SKM-1 treated with dmso at 0.1 percent for 144 hours (cell line): Measurements from ENCODE around the gene BTNL9.
"Not testable (repeated sequence)": the region's sequence is repeated elsewhere in the genome, so short reads cannot be mapped to it uniquely, and the experiment has no call there.

ENCODE experiments used
- DNase-seq: peaks from one replicate; lab custom pipeline; 2025; ENCODE audit not compliant: unreplicated experiment; lab: John Stamatoyannopoulos, UW

Gene BTNL9

DNA sequence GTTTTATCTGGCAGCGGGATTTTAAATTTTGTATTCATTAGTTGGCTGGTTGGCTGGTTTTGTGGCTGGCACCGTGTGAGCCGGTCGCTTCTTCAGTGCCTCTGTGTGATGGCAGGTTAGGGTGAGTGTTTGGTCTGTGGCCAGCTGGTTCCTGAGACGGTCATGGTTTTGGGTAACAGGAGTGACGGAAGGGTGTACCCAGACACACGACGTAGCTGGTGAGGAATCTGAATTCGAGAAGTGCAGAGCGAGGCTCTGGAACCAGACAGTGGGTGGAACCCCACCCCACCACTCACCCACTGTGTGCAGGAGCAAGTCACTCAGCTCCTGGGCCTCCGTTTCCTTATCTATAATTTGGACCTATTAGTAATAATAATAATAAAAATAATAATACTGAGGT is 2.7 kb downstream of the BTNL9 start:
- DNase-seq, result no peak

DNA sequence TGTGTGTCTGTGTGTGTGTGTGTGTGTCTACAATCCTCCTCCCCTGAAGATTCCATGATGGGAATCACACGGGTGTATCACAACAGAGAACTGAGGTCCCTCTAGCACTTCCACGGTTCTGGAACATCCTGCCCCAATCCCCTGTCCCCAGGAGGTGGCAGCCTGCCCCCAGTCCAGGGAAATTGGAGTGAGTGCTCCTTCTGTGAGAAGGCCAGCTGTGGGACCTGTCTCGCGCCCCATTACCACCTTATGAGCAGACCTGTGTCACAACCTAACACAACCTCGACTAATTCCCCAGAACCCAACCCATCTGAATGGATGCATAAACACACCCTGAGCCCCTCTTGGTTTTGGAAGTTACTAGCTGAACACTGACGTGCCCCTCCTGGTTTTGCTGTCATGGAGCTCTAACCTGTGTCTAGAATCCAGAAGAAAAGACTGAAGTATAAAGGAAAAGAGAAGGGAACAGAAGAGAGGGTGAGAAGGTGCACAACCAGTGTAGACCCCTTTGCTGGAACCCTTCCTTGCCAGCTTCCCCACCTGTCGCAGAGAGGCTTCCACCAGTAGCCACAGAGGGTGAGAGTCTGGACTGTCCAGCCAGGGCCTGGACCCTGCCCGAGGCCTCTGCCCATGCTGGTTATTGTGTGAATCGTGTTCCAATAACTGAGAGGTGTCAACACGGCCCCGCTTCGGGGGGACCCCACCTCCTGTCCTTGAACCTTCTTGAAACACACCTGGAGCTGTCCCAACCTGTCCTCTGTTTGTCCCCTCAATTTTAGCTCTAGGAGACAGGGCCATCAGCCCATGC is 3.4 kb downstream of the BTNL9 start:
- DNase-seq, result no peak

- no peak for DNase-seq
Observed at GRCh38 chr5:181044093-181044599, 4.1 kb downstream of the BTNL9 start.

- DNase-seq, result no peak
Observed at GRCh38 chr5:181044662-181045305, 4.7 kb downstream of the BTNL9 start.

DNA sequence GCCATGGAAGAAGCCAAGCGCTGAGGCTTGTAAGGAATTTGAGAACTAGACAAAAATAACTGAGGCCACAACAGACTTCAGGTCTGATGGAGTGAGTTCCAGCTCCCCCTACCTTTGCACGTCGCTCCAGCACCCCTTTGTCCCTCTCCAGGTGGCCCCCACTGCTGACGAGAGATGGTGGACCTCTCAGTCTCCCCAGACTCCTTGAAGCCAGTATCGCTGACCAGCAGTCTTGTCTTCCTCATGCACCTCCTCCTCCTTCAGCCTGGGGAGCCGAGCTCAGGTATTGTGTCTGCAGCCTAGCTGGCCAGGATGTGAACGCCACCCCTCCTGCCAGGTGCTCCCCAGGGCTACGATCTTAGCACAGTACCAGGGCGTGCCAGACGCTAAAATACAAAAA is 5.2 kb downstream of the BTNL9 start:
- DNase-seq, result no peak

- not testable (repeated sequence) for DNase-seq
Observed at GRCh38 chr5:181045857-181046256, 5.8 kb downstream of the BTNL9 start.

GRCh38 chr5:181047288-181047687 is 7.2 kb downstream of the BTNL9 start:
- no peak for DNase-seq

DNA sequence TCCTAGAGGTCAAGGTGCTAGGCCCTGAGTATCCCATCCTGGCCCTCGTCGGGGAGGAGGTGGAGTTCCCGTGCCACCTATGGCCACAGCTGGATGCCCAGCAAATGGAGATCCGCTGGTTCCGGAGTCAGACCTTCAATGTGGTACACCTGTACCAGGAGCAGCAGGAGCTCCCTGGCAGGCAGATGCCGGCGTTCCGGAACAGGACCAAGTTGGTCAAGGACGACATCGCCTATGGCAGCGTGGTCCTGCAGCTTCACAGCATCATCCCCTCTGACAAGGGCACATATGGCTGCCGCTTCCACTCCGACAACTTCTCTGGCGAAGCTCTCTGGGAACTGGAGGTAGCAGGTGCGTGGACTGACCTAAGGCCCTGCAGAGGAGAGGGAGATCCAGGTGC is 7.9 kb downstream of the BTNL9 start:
- no peak for DNase-seq

DNA sequence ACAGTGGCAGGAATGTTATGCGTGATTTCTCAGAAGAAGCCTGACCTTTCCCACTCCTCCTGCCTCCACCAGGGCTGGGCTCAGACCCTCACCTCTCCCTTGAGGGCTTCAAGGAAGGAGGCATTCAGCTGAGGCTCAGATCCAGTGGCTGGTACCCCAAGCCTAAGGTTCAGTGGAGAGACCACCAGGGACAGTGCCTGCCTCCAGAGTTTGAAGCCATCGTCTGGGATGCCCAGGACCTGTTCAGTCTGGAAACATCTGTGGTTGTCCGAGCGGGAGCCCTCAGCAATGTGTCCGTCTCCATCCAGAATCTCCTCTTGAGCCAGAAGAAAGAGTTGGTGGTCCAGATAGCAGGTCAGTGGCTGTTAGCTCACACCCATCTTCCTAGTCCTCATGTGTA is 9.9 kb downstream of the BTNL9 start:
- no peak for DNase-seq

DNA sequence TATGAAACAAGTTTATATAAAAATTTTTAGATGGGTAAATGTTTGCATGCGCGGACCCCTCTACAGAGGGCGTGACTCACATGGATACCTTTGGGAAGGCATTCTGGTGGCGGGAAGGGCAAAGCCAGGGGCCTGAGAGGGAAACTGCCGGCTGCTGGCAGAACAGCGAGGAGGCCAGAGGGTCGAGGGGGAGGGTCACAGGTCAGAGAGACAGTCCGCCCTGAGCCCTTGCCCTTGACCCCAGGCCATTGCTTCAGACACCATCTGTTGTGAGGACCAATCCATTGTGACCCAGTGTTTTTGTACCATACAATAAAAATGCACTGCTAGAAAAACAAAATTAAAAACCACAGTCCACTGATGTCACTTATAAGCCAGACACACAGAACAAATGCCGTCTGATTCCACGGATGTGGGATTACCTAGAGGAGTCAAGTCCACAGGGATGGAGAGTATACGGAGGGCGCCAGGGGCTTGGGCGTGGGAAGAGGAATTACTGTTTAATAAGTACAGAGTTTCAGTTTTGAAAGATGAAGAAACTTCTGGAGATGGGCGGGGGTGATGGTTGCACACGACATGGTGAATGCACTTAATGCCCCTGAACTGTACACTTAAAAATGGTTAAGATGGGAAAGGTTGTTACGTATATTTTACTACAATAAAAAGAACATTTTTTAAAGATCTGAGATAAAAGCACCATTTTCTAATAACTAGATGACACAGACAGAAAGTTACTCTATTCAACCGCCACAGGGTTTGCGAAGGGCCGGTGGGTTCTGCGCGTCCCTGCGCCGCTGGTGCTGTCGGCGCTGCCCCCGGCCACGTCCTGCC is 12.0 kb downstream of the BTNL9 start:
- no peak for DNase-seq

- DNase-seq, result peak; percentile 46
Observed at GRCh38 chr5:181052672-181053487, 12.8 kb downstream of the BTNL9 start.

- no peak for DNase-seq
Observed at GRCh38 chr5:181053488-181054121, 13.5 kb downstream of the BTNL9 start.

DNA sequence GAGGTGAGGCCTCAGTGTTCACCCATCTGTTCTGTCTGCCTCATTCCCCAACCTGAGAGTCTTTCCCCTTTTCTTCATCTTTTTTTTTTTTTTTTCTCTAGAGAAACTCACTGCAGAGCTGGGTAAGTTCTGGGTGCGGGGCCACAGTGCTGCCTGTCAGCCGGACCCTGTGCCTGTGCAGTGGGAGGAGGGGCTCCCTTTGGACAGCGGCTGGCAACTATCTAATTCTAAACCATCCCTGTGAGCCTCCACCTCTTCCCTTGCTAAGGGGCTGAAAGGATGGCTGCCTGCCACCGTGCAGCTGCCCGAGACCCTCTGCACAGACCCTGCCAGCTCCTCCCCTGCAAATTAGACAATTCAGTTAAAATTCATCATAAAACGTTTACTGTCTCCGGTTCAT is 14.1 kb downstream of the BTNL9 start:
- no peak for DNase-seq

GRCh38 chr5:181054871-181055459 is 14.9 kb downstream of the BTNL9 start:
- no peak for DNase-seq

- no peak for DNase-seq
Observed at GRCh38 chr5:181056431-181056830, 16.4 kb downstream of the BTNL9 start.

- DNase-seq, result no peak
Observed at GRCh38 chr5:181058321-181058720, 18.3 kb downstream of the BTNL9 start.

- no peak for DNase-seq
Observed at GRCh38 chr5:181058786-181059296, 18.8 kb downstream of the BTNL9 start.

- no peak for DNase-seq
Observed at GRCh38 chr5:181059297-181060230, 19.5 kb downstream of the BTNL9 start.

DNA sequence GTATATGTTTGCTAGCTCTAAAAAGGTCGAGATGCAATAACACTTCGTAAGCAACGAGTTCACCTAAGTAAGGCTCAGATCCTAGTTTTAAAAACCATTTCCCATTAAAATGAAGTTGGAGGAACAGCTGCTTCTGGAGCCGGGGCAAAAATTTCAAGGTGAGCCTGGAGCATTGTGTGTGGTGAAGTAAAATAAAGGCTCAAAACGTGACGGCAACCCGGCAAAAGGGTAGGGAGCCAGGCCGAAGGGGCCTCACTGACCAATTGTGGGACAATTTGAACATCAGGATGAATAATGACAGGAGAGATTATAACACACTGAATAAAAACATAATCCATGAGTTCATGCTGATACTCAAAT is 20.1 kb downstream of the BTNL9 start:
- DNase-seq, result no peak
